IPS DF 4.7 (cell line): Measurements from ENCODE around the gene KRT86.

Experiments used
- DNase-seq: peaks from one replicate; pipeline ENCODE4 v3.0.0-alpha.2; 2013; ENCODE audit warnings: low spot score; ENCODE audit errors: extremely low read depth

The KRT86 gene

DNA sequence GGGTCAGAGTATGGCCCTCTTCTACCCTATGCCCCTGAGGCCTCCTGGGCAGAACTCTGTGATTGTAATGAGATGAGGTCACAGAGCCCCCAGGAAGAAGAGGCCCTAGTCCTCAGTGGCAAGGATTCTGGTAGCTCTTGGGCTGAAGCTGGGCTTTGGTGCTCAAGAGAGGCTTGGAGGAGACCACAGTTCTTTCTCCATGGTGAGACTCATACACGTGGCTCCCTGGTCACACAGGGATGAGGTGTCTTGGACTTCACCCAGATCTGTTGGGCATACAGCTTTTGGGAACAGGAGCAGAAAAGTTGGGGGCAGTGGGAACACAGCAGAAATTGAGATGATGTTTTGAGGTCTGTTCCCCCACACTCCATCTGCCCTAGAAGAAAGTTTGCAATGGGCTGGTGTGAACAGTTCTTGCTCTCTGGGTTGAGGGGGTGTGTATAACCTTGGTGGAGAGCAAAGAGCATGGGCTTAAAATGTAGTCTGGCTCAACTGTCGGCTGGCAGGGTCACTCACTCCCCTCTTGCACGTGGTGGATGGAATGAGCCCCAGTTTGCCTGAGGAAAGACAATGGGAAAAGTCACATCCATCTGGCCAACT is at the start of gene KRT86:
Gene KRT86, plus strand, starts transcription at position 125 of the 600 bp plus-strand sequence. CDS start 27,272 bp downstream, outside the sequence.
- no peak for DNase-seq

DNA sequence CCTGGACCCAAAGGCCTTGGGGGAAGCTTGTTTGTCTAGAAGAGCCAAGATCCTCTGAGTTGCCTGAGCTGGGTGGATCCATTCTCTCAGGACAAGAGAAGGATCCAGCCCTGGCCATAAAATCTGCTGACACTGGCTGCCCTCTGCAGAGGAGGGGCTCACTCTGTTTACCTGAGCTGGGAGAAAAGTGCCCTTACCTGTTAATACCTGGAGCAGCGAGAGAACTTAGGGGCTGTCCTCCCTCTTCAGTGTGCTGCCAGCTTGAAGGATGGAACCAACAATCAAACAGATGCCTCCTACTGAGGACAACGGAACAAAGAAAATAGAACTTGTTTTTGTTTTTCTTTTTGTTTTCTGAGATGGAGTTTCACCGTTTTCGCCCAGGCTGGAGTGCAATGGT is 48.7 kb upstream of the KRT86 start:
- DNase-seq: no peak

DNA sequence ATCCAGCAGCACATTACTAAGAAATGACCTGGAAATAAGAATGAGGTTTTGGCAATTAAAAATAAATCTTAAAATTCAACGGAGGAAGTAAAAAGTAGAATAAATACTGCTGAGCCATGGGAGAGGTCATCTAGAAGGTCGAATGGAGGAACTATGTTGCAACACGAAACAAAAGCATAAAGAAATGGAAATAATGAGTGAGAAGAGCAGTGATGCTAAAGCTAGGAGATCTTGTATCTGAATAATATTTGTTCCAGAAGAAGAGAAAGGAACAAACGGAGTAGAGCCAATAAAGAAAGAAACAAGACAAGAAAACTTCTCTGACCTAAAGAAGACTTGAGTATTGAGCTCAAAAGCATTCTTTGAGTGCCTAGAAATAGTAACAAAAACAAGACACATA is 48.0 kb upstream of the KRT86 start:
- no peak for DNase-seq

DNA sequence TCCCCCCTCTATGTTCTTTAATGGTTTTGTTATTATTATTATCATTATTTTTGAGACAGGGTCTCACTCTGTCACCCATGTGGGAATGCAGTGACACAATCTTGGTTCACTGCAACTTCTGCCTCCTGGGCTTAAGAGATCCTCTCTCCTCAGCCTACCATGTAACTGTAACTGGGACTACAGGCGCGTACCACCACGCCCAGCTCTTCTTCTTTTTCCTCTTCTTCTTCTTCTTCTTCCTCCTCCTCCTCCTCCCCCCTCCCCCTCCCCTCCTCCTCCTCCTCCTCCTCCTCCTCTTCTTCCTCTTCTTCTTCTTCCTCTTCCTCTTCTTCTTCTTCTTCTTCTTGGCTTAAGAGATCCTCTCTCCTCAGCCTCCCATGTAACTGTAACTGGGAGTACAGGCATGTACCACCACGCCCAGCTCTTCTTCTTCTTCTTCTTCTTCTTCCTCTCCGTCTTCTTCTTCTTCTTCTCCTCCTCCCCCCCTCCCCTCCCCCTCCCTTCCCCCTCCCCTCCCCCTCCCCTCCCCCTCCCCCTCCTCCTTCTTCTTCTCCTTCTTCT is 46.8 kb upstream of the KRT86 start:
- no peak for DNase-seq

DNA sequence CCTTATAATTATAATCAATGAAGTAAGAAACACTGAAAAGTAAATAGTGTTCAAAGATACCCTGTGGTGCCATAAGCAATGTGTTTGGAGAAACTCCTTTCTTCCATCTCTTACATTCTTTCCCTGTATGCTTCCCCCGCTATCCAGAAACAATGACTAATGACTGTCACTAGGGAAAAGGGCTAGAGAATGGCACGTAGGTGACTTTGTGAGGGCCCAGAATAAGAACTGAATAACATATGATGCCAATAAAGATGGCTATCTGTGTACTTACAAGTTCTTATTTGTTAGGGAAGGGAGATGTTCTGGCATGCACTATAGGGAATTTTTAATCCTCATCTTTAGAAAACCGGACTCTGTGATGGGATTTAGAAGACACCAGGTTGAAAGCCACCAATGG is 46.1 kb upstream of the KRT86 start:
- no peak for DNase-seq

DNA sequence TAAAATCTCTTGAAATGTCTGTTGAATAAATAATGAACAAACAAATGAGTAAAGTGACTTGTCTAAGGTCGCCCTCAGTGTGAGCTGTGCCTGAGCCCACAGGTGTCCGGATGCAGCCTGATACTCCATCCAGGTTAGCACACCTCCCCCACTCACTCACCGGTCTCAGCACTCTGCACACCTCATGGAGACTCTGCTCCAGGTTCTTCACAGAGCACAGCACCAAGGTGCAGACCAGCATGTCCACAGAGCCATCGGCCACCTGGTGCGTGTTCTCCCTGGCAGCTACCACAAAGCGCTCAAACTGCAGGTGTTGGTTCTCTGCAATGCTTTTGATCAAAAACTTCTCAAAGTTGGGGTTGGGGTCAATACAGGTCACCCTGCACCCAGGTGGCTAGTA is 45.5 kb upstream of the KRT86 start:
- DNase-seq: no peak

DNA sequence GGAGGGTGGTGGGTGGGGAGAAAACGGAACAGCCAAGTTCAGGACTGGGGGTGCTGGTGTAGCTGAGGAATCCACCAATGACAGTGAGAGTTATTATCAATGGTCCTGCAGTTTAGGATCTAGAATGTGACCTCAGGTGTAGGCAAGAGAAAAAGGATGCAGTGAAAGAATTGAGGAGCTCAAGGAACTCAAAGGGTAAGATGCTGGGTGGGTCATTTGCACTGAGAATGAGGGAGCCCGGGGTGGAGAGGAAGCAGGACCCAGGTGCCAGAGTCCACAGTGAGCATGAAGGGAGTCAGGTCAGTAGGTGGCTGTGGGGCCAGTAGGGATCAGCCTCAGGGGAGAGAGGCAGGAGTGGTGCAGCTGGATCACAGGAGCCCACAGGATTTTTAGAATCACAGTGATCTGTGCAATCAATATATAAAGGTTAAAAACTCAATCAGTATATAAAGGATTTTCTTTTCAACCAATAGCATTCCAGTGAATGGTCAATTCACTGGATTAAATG is 44.6 kb upstream of the KRT86 start:
- no peak for DNase-seq

DNA sequence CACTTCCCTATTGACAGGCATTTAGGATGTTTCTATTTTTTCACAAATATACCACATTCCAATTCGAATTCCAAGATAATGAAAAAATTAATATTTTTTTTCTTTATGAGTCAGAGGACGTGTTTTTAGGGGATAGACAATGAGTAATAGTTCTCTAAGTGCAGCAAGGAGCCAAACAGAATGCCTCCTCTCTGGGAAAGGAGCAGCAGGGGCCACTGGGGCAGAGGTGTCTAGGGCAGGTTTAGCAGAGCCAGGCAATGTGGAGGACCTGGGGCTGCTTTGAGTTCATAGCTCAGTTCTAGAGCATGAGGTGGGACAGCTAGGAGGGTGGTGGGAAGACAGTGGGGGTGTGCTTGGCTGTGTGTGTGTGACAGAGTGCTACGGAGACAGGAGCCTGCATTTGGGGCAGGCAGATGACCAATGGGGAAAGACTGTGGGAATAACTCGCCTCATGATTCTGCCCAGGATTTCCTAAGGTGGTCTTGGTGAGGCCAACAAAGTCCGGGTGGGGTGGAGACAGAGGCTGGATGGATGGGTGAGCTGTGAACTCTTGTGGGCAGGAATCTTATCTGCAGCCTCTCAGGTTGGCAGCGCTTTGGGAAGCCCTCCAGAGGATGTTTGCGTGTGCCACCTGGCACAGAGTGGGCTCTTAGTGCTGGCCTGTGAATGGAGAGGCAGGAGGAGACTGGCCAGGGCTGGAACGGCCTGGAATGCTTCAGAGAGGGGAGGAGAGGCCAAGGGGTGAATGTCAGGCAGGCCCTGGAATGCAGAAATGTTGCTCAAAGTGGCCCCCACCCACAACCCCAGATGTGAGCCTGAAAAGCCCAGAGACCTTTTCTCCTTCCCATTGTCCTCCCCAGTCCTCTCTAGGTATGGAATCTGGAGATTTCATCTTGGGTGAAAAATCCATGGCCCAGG is 43.8 kb upstream of the KRT86 start:
- no peak for DNase-seq

DNA sequence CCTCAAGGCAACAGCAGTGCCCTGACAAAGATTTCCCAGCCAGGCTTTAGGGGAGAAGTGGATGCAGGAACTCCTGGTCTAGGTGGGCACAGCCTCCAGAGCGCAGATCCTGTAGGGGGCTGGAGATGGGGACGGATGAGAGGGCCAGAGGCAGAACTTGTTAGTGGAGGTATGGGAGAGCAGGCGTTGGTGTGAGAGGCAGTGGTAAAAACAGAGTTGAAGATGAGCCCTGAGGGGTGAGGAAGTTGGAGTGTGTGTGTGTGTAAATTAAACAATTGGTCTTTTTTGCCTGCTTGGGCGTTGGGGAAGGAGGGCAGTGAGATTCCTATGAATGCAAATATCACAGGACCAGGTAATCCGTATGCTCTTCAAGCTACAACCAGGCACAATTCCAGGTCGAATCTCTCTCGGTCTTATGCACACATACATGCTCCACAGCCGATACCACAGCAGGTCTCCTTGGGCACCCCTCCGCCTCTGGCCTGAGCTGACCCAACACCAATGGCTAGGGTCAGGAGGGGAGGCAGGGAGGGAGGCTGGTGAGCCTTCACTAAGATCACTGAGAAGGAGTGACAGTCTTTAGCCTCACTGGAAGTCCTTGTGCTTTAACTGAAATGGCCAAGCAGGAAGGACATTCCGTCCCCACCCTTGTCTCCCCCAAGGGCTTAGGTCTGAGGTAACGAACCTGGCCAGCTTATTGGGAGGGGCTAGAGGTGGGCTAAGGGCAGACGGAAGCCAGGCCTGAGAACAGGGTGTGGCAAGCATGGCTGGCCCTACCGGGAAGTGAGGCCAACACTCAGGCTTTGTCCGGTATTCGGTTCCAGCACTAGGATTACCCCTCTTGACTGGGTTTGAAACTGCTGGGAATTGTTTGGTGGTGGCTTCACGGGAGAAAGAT is 42.9 kb upstream of the KRT86 start:
- no peak for DNase-seq

DNA sequence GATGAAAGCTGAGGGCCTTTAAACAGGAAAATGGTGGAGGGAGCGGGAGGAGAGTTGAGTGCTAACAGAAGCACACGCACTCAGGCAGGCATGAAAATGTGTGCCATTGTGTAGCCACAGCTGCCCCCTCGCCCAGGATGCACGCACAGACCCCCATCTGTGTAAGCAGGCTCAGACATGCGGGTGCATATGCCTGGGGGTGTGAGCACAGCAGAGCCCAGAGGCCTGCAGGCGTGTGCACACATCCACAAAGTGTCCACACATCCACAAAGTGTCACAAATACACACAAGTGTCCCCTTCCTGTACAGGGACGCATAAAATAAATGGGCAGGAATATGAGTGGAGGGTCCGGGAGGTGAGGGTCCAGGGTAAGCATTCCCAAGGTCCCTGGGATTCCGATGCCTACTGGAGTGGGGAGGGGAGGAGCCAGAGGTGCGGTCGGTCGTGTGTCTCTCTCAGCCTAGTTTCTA is 42.2 kb upstream of the KRT86 start:
- DNase-seq: no peak

DNA sequence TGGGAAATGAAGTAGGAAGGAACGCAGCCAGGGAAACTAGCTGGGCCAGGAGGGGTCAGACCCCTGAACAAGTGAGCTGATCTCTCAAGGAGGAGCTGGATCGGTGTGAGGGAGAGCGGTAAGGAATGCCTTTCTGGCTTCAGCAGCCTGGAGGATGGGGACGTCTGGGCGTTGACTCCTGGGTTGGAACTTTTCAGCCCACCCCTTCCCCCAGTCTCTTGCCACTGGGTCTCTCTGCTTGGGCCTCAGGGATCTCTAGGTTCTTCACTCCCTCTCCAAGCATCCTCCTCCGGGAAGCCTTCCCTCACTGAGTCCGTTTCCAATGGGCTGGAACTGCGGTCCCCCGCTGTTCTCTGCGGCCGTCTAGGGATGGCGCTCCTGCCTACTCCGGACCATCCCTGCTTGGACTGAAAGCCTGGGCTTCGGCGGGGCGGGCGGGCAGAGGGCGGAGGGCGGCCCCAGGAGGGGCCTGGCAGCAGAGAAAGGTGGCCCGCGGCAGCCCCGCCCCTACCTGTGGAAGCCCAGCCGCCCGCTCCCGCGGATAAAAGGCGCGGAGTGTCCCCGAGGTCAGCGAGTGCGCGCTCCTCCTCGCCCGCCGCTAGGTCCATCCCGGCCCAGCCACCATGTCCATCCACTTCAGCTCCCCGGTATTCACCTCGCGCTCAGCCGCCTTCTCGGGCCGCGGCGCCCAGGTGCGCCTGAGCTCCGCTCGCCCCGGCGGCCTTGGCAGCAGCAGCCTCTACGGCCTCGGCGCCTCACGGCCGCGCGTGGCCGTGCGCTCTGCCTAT is 41.6 kb upstream of the KRT86 start, which contains the start of gene KRT7:
Gene KRT7, plus strand, starts transcription at position 570 of the 788 bp plus-strand sequence. Its CDS starts 54 bp downstream, at position 624.
- no peak for DNase-seq

DNA sequence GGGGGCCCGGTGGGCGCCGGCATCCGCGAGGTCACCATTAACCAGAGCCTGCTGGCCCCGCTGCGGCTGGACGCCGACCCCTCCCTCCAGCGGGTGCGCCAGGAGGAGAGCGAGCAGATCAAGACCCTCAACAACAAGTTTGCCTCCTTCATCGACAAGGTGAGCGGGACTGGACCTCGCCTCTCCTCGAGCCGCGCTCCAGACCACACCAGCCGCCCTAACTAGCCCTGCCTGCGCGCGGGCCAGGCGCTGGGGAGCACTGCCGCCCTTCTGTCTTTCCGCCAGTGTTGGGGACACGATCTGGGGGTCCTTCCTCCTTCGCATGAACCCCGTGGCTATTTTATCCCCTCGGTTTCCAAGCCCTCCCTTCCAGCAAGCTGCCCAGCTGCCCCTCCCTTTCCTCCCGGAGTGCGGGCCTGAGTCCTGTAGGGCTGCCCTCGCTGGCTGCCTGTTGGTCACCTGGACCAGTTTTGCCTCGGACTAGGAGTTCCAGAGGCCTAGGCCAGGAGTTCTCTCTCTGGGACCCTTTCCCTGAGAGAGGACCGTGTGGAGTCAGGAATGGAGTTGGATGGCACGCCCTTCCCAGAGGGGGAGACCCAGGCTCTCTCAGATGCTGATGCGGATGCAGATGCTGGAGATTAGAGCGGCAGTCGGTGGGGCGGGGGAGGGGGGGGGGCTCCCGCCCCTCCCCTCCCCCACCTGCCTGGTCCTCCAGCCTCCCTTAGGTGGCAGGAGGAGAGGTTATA is 40.8 kb upstream of the KRT86 start:
- DNase-seq: no peak

DNA sequence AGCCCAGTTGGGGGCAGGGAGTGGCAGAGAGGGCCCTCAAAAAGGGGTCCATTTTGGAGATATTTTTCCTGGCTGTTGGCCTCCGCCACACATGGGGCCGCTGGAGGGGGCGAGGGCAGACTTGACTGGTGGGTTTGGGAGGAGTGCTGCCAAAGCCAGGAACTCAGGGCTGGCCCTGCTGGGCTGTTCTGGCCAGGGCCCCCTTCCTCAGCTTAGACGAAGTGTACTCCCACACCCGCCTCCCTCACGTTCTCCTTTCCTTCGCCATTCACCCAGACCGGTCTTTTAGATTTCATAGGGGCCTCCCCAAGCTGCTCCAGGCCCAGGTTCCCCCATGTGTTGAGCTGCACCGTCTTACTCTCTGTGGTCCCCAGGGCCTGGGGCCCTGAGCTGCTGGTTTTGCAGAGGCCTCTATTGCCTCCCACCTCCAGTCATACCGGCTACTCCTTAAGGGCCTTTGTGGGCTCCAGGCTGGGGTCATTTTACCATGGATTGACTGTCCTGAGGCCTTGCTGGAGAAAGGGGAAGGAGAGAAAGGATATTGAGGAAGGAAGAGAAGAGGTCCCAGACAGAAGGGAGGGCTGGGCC is 40.1 kb upstream of the KRT86 start:
- DNase-seq: no peak

DNA sequence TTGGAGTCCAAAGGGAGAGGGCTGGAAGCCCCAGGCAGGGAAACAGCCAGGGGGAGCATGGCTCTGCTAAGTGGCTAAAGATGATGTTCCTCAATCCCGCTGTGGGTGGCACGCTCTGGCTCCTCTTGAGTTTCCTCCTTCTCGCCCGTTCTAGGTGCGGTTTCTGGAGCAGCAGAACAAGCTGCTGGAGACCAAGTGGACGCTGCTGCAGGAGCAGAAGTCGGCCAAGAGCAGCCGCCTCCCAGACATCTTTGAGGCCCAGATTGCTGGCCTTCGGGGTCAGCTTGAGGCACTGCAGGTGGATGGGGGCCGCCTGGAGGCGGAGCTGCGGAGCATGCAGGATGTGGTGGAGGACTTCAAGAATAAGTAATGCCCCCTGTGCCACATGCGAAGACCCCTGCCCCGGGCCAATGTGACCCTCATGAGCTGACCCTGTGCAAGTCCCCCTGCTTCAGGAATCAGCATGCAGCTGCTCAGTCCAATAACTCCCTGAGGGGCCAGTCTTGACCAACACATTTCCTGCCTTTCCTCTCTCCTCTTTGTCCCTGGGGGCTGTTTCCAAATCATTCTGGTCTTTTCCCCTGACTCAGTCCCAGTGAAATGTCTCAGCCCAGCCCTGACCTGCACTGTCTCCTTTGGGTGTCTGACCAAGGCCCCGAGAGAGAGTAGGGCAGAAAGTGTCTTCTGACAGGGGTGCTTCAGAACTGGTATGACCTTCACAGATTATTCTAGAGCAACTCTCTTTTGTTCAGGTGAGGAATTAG is 39.3 kb upstream of the KRT86 start:
- no peak for DNase-seq

DNA sequence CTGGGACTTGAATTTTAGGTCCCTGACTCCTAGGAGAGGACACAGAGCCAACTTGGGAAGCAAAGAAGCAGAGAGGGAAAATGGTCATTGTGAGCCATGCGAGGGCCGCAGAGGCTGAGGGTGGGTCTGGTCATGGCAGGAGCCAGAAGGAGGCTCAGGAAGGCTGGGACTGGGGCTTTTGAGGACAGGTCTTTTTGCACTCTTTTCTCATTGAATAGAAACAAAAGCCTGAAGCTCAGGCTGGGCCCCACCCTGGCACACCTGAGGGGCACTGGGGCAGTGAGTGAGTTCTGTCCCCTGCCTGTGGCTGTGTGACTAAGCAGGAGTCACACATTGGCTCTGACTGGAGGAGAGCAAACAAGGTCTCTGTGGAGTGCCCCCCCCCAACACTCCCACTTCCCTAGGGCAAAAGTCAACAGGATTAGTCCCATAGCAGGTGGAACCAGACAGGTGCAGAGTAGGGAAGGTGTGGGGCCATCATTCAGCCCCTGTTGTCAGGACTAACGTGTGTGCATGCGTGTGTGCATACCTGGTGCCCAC is 38.6 kb upstream of the KRT86 start:
- no peak for DNase-seq

DNA sequence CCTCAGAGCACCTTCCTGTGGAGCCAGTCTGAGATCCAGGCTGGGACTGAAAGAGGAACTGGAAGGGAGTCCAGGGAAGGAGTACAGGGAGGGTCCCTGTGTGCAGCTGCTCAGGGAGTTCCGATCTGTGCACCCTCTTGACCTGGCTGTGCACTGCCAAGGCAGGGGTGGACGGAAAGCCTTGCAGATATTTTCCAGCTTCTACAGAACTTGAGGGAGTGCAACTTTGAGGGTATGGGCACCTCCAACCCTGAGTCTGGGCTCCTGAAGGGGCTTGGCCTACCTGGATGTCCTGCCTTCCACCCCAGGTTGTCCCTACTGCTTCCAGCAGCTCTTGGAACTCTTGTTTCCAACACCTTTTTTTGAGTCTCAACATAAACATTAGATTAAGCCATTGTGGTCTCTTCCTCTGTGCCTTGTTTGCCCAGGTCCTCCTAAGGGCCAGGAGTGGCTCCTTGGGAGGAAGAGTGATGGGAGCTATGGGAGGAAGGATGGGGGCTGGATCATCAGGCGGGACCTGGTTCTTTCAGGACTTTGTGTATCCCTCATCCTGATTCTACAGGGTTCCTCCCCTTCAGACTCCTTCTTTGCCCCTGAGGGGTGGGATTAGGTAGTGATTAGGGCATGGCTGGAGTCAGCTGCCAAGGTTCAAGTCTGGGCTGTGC is 37.9 kb upstream of the KRT86 start:
- DNase-seq: no peak

DNA sequence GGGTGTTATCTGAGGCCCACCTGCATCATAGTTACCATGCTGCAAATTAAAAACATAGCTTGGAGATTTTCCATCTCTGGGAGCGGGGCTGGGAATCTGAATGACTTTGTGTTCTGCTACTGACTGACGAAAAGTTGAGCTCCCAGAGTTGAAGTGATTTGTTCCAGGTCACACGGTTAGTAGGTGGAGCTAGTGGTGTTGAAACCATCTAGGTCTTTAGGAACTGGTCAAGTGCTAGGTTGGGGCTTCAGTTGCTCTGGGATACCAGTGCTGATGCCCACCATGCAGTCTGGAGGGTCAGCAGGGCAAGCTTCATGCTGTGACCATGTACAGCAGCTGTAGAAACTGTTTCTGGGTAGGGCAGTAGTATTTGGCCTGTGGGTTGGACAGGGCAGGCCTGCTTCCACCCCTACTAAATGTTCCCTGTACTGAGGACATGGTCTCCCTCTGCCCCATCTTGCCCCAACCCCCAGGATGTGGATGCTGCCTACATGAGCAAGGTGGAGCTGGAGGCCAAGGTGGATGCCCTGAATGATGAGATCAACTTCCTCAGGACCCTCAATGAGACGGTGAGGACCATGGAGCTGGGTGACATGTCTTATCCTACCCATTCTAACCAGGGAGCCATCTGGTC is 36.1 kb upstream of the KRT86 start:
- no peak for DNase-seq
